Upper lobe of left lung (tissue), 6 donors: ENCODE data around the gene NLRP6. TPM values are rescaled to one million over a fixed set of nuclear protein-coding genes. Genes with fewer than 3 reads are reported as not detected.

ENCODE experiments used
- ATAC-seq, 2 donors: fragments of 200-7000 bp; cut with Tn5 transposase; one replicate each; pipeline ENCODE4 v1.9.1; 2022; ENCODE audit warnings: mild to moderate bottlenecking in 2 of 2, moderate library complexity in 2 of 2; ENCODE audit not compliant: low FRiP score in 2 of 2
- DNase-seq, 2 donors: peaks; one replicate each; pipeline ENCODE4 v3.0.0-alpha.2; 2019 to 2020
- H3K27ac ChIP-seq, 4 donors: fragments of 200-600 bp; sonication (generic); one replicate each; pipeline ENCODE4 v1.5.1; 2016 to 2019
- H3K27me3 ChIP-seq, 4 donors: fragments of 200-600 bp; sonication (generic); one replicate each; pipeline ENCODE4 v1.5.1; 2017 to 2019
- H3K36me3 ChIP-seq, 4 donors: fragments of 200-600 bp; sonication (generic); one replicate each; pipeline ENCODE4 v1.5.1; 2016 to 2019
- H3K4me1 ChIP-seq, 4 donors: fragments of 200-600 bp; sonication (generic); one replicate each; pipeline ENCODE4 v1.5.1; 2018 to 2019
- H3K4me3 ChIP-seq, 4 donors: fragments of 200-600 bp; sonication (generic); one replicate each; pipeline ENCODE4 v1.5.1; 2017 to 2019; ENCODE audit warnings: mild to moderate bottlenecking in 2 of 4, moderate library complexity in 1 of 4
- H3K9me3 ChIP-seq, 4 donors: fragments of 200-600 bp; sonication (generic); one replicate each; pipeline ENCODE4 v1.5.1; 2018 to 2019
- EP300 ChIP-seq, 4 donors: sonication (generic); formaldehyde crosslinking; IDR thresholded peaks; one replicate each; pipeline ENCODE4 v1.5.1; 2017; ENCODE audit warnings: antibody characterized with exemption in 4 of 4, control low read depth in 2 of 4
- POLR2A ChIP-seq, 4 donors: fragments of 450-650 bp; IDR thresholded peaks; one replicate each; pipeline ENCODE4 v1.5.1; 2016 to 2017; ENCODE audit warnings: antibody characterized with exemption in 4 of 4, mild to moderate bottlenecking in 2 of 4
- POLR2AphosphoS5 ChIP-seq, 2 donors: sonication (generic); formaldehyde crosslinking; IDR thresholded peaks; one replicate each; pipeline ENCODE4 v1.5.1; 2017; ENCODE audit warnings: antibody characterized with exemption in 2 of 2
- WGBS, 2 donors: methylation state at CpG; one replicate each; pipeline ENCODE4 v1.1.5; 2017 to 2018; 5-methylcytosine and 5-hydroxymethylcytosine counted together
- total RNA-seq, 6 donors: library from RNA; depleted of rRNA in 4 of 6; stranded (reverse); fragments of >200 nt in 4 of 6; gene quantifications; one replicate each; pipeline versions ENCODE4 v1.1.0 to v1.2.1, GENCODE V29; 2016 to 2021
- TF ChIP-seq, protein P1 (sequence below), 6 experiments: fragments of 450-650 bp in 4 of 6; fragments of 200-600 bp in 2 of 6; sonication (generic) in 2 of 6; IDR thresholded peaks; one replicate each; pipeline ENCODE4 v1.5.1; 2016 to 2019; ENCODE audit warnings: antibody characterized with exemption in 6 of 6
- donor health status: DM: no; HTN: no; CAD: no; lungs with moderate emphysema.
- donor health status: DM: no; HTN: yes; CAD: no; lungs with severe emphysema.

Gene NLRP6
- total RNA-seq, 6 donors from 2014 or later: 1.3 to 7.3 (median 3.1) TPM

DNA sequence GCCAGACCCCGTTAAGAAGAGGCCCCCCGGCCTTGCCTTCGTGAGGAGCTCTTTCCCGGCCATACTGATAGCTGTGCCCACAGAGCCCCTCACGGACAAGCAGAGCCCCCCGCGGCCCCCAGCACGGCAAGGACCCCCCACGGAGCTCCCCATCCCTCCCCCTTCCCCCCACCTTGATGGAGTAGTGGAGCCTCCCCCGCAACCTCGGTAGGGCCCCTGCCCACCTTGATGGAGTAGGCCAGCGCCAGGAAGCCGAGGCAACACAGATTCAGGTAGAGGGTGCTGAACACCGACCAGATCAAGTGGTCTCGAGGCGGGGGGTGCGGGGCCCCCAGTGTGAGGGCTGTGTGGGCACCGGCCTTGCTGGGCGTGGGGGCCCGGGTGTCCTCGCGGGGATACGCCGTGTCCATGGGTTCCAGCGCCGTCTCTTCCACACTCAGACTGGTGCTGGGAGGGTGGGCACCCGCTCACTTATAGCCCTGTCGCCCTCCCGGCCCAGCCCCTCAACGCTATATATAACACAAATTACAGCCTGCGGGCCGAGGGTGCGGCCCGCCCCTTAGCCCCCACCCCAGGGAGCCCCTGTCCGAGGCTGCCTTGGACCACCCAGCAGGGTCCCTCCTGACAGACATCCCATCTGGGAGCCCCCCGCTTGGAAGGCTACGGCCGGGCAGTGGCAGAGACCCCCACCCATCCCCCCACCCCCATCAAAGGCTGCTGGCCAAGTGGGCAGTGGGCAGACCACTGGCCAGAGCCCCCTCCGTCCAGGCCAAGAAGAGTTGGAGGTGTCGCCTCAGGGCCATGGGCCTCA, 21.1 kb downstream of the NLRP6 start, which contains the start of gene IFITM5:
Gene IFITM5 (minus strand): TSS at position 446 of the 811 bp plus-strand sequence. CDS start 36 bp downstream, at position 410.
- peaks cover 0 to 16% (median 4%) of the 10 kb centered on the region in 4 donors for H3K27me3 ChIP-seq
- WGBS, 2 donors: 0 to 59% methylated on average over 1 to 31 of the region's 40 CpGs
- H3K4me3 ChIP-seq: no peak within 1 kb of the TSS
- ATAC-seq: no peak
- peak in 1 of 2 donors; percentile 85 for DNase-seq
- H3K27ac ChIP-seq: no peak within 1 kb of the TSS
- H3K4me1 ChIP-seq: peaks cover 0 to 23% (median 2%) of the 10 kb centered on the region in 4 donors
- H3K36me3 ChIP-seq: peaks cover 0 to 8% (median 3%) of the 10 kb centered on the region in 4 donors
- TF ChIP-seq POLR2AphosphoS5 (IDR thresholded peaks at IDR 0.05) (no peak), POLR2A (IDR thresholded peaks at IDR 0.05) (no peak)
- TF ChIP-seq, protein P1, sequence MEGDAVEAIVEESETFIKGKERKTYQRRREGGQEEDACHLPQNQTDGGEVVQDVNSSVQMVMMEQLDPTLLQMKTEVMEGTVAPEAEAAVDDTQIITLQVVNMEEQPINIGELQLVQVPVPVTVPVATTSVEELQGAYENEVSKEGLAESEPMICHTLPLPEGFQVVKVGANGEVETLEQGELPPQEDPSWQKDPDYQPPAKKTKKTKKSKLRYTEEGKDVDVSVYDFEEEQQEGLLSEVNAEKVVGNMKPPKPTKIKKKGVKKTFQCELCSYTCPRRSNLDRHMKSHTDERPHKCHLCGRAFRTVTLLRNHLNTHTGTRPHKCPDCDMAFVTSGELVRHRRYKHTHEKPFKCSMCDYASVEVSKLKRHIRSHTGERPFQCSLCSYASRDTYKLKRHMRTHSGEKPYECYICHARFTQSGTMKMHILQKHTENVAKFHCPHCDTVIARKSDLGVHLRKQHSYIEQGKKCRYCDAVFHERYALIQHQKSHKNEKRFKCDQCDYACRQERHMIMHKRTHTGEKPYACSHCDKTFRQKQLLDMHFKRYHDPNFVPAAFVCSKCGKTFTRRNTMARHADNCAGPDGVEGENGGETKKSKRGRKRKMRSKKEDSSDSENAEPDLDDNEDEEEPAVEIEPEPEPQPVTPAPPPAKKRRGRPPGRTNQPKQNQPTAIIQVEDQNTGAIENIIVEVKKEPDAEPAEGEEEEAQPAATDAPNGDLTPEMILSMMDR (IDR thresholded peaks at IDR 0.05): no peak
- no peaks in the 10 kb centered on the region for H3K9me3 ChIP-seq

DNA sequence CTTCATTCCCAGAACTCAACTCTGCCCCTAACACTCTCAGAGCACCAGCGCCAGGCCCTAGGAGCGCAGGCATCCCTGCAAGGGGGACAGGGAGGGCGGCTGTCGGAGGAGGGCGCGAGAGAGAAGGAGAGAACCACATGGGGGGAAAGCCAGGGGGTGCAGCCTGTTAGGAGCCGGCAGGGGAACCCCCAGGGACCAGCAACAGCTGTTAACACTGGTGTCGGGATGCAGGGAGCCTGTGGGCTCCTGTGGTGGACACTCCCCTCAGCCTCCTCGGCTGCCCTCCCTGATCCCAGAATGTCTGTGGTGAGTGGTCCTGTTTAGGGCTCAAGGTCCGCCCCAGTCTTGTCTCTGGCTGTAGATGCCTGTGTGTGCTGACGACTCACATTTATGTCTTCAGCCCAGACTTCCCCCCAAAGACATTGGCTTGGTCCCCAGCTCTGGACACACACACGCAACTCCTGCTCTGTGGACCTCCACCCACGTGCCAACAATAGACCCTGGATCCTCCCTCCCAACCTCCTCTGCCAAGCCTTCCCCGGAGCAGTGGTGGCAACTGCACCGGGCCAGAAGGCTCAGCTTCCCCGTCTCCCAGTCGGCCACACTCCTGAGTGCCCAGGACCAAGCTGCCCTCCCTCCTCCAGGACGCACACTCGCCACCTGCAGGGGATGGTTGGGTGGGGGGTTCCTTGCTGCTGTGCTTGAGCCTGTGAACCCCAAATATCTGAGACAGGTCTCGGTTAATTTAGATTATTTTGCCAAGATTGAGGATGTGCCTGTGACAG, 21.9 kb downstream of the NLRP6 start:
- ATAC-seq: no peak
- 11 to 30% methylated on average over 16 to 20 of the region's 20 CpGs for WGBS, 2 donors
- peaks cover 0 to 16% (median 4%) of the 10 kb centered on the region in 4 donors for H3K27me3 ChIP-seq
- H3K4me1 ChIP-seq: peaks cover 2 to 32% (median 6%) of the 10 kb centered on the region in 4 donors
- TF ChIP-seq, protein P1 (IDR thresholded peaks at IDR 0.05): peak in 1 of 6 experiments; percentile 26
- no peak for TF ChIP-seq POLR2AphosphoS5 (IDR thresholded peaks at IDR 0.05)
- peak in 1 of 2 donors; percentile 44 for DNase-seq
- H3K4me3 ChIP-seq: no peak overlapping the region
- no peaks in the 10 kb centered on the region for H3K9me3 ChIP-seq
- no peaks in the 10 kb centered on the region for H3K36me3 ChIP-seq
- H3K27ac ChIP-seq: no peak overlapping the region

- TF ChIP-seq POLR2AphosphoS5 (IDR thresholded peaks at IDR 0.05) (no peak), EP300 (IDR thresholded peaks at IDR 0.05) (no peak), POLR2A (IDR thresholded peaks at IDR 0.05) (no peak)
- TF ChIP-seq, protein P1 (IDR thresholded peaks at IDR 0.05): no peak
- no peak overlapping the region for H3K27ac ChIP-seq
- no peaks in the 10 kb centered on the region for H3K36me3 ChIP-seq
- DNase-seq: no peak
- ATAC-seq: no peak
- H3K4me3 ChIP-seq: no peak overlapping the region
- 67 to 78% methylated on average over 12 of the region's 12 CpGs for WGBS, 2 donors
- H3K9me3 ChIP-seq: no peaks in the 10 kb centered on the region
- H3K27me3 ChIP-seq: peaks cover 0 to 16% (median 4%) of the 10 kb centered on the region in 4 donors
- H3K4me1 ChIP-seq: peaks cover 14 to 40% (median 28%) of the 10 kb centered on the region in 4 donors
Observed at GRCh38 chr11:303363-303762, 25.2 kb downstream of the NLRP6 start.

DNA sequence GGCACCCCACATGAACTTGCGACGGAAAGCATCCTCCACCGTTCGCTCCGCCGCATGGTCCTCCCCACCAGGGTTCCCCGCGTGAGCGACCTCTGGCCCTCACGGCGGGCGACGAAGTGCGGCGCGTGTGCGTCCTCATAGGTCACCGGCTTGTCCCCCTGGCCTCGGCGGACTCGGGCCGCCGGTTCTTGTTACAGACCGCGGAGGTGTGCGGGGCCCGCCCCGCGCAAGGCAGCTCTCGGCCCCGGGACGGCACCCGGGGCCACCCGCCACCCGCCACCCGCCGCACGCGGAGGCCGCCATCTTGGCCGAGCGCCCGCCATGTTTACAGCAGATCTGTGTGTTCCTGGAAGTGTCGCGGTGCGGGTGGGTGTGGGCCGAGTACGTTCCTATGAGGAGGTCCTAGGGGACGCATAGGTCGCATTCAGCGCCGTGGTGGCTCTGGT, 25.9 kb downstream of the NLRP6 start:
- peaks cover 16 to 44% (median 29%) of the 10 kb centered on the region in 4 donors for H3K4me1 ChIP-seq
- H3K27me3 ChIP-seq: peaks cover 0 to 11% (median 4%) of the 10 kb centered on the region in 4 donors
- 82 to 83% methylated on average over 35 to 44 of the region's 52 CpGs for WGBS, 2 donors
- H3K4me3 ChIP-seq: no peak overlapping the region
- no peaks in the 10 kb centered on the region for H3K9me3 ChIP-seq
- no peak overlapping the region for H3K27ac ChIP-seq
- ATAC-seq (no peak), DNase-seq (peak in 1 of 2 donors; percentile 85)
- no peaks in the 10 kb centered on the region for H3K36me3 ChIP-seq
- TF ChIP-seq, protein P1 (IDR thresholded peaks at IDR 0.05): no peak
